Loucy (cell line): ENCODE data around the gene OR10A3.

Experiments used
- H2AFZ ChIP-seq: fragments of 200-600 bp; sonication (generic); 2 replicates; pipeline ENCODE4 v1.6.0; 2016; ENCODE audit warnings: antibody characterized with exemption, mild to moderate bottlenecking, low read length, moderate library complexity
- H3F3A ChIP-seq: fragments of 200-600 bp; 2 replicates; pipeline ENCODE4 v1.6.0; 2016; ENCODE audit warnings: antibody characterized with exemption, low read depth, mild to moderate bottlenecking
- H3K27me3 ChIP-seq: fragments of 200-600 bp; sonication (generic); 2 replicates; pipeline ENCODE4 v1.6.1; 2014; ENCODE audit warnings: low read length, mild to moderate bottlenecking; ENCODE audit not compliant: insufficient read depth, poor library complexity, severe bottlenecking
- H3K36me3 ChIP-seq: fragments of 200-600 bp; sonication (generic); 2 replicates; pipeline ENCODE4 v1.6.1; 2016; ENCODE audit warnings: low read length; ENCODE audit not compliant: insufficient read depth
- H3K4me1 ChIP-seq: fragments of 200-600 bp; sonication (generic); 2 replicates; pipeline ENCODE4 v1.5.1; 2014; ENCODE audit warnings: low read length, mild to moderate bottlenecking; ENCODE audit not compliant: insufficient read depth, poor library complexity, severe bottlenecking
- H3K4me2 ChIP-seq: fragments of 200-600 bp; sonication (generic); 2 replicates; pipeline ENCODE4 v1.6.0; 2014; ENCODE audit warnings: antibody characterized with exemption, low read length, low read depth, mild to moderate bottlenecking; ENCODE audit not compliant: poor library complexity, severe bottlenecking
- H3K4me3 ChIP-seq: fragments of 200-600 bp; sonication (generic); 2 replicates; pipeline ENCODE4 v1.5.1; 2014; ENCODE audit warnings: low read length, mild to moderate bottlenecking, mixed read lengths; ENCODE audit not compliant: poor library complexity, severe bottlenecking
- H3K79me2 ChIP-seq: fragments of 200-600 bp; sonication (generic); 2 replicates; pipeline ENCODE4 v1.6.1; 2014; ENCODE audit warnings: low read length; ENCODE audit not compliant: insufficient read depth
- H3K9ac ChIP-seq: fragments of 200-600 bp; sonication (generic); 2 replicates; pipeline ENCODE4 v1.6.0; 2014; ENCODE audit warnings: mild to moderate bottlenecking, low read depth, low read length, moderate library complexity; ENCODE audit not compliant: poor library complexity, severe bottlenecking
- H3K9me2 ChIP-seq: fragments of 200-600 bp; sonication (generic); replicated peaks from 2 replicates; pipeline ENCODE4 v1.6.1; 2016; ENCODE audit warnings: low read depth, low read length, mixed read lengths
- H3K9me3 ChIP-seq: fragments of 200-600 bp; sonication (generic); 2 replicates; pipeline ENCODE4 v1.6.1; 2014; ENCODE audit warnings: mild to moderate bottlenecking, antibody characterized with exemption, low read length, low read depth; ENCODE audit not compliant: insufficient read depth
- H4K20me1 ChIP-seq: fragments of 200-600 bp; sonication (generic); 2 replicates; pipeline ENCODE4 v1.6.0; 2014; ENCODE audit warnings: antibody characterized with exemption, low read length, mild to moderate bottlenecking; ENCODE audit not compliant: insufficient read depth, poor library complexity, severe bottlenecking
- CTCF ChIP-seq: fragments of 200-600 bp; sonication (generic); conservative IDR thresholded peaks from 2 replicates; pipeline ENCODE4 v1.5.1; 2014; ENCODE audit warnings: mild to moderate bottlenecking, antibody characterized with exemption, low read length
- EZH2phosphoT487 ChIP-seq: fragments of 200-600 bp; IDR thresholded peaks from 2 replicates; pipeline ENCODE4 v1.6.1; 2018; ENCODE audit warnings: antibody characterized with exemption, mild to moderate bottlenecking, moderate library complexity, borderline replicate concordance

OR10A3 gene

GRCh38 chr11:7949934-7950333 is 8.4 kb upstream of the OR10A3 start:
- Histone ChIP-seq H3K4me2 (no peak overlapping the region), H3K4me3 (no peak overlapping the region), H3K9me3 (peaks cover 1% of the 10 kb centered on the region; the same call in 1 of the 2 replicates), H3F3A (no peaks in the 10 kb centered on the region), H4K20me1 (no peaks in the 10 kb centered on the region), H3K9me2 (no peaks in the 10 kb centered on the region), H2AFZ (no peak overlapping the region), H3K9ac (no peak overlapping the region), H3K79me2 (no peaks in the 10 kb centered on the region), H3K4me1 (no peaks in the 10 kb centered on the region), H3K27me3 (no peaks in the 10 kb centered on the region), H3K36me3 (no peaks in the 10 kb centered on the region)
- no peak for TF ChIP-seq CTCF

- Histone ChIP-seq H3K27me3 (no peaks in the 10 kb centered on the region), H4K20me1 (no peaks in the 10 kb centered on the region), H3K36me3 (no peaks in the 10 kb centered on the region), H3K4me3 (no peak overlapping the region), H3K9me2 (no peaks in the 10 kb centered on the region), H3F3A (no peaks in the 10 kb centered on the region), H3K4me2 (no peak overlapping the region), H3K9ac (no peak overlapping the region), H2AFZ (no peak overlapping the region), H3K4me1 (no peaks in the 10 kb centered on the region), H3K79me2 (no peaks in the 10 kb centered on the region), H3K9me3 (peaks cover 12% of the 10 kb centered on the region; the same call in 1 of the 2 replicates)
- TF ChIP-seq CTCF (no peak), EZH2phosphoT487 (no peak)
Measured at GRCh38 chr11:7944123-7944522, 2.6 kb upstream of the OR10A3 start.

GRCh38 chr11:7941146-7941545 is 362 bp downstream of the OR10A3 start:
- H3K9me2 ChIP-seq, result no peaks in the 10 kb centered on the region
- no peaks in the 10 kb centered on the region for H3K4me1 ChIP-seq
- H3K9ac ChIP-seq, result no peak overlapping the region
- no peaks in the 10 kb centered on the region for H3K36me3 ChIP-seq
- H2AFZ ChIP-seq, result no peak overlapping the region
- H3F3A ChIP-seq, result no peaks in the 10 kb centered on the region
- no peaks in the 10 kb centered on the region for H3K79me2 ChIP-seq
- H3K9me3 ChIP-seq, result peaks cover 12% of the 10 kb centered on the region; the same call in 1 of the 2 replicates
- no peaks in the 10 kb centered on the region for H4K20me1 ChIP-seq
- TF ChIP-seq EZH2phosphoT487 (no peak), CTCF (no peak)
- H3K27me3 ChIP-seq, result no peaks in the 10 kb centered on the region
- H3K4me3 ChIP-seq, result no peak overlapping the region
- H3K4me2 ChIP-seq, result no peak overlapping the region
